SU-DHL-6 (cell line): ENCODE results near the gene MFAP5.

ENCODE experiments used
- CTCF ChIP-seq: fragments of 200-600 bp; sonication (generic); IDR thresholded peaks from one replicate; pipeline ENCODE4 v1.5.1; 2017; ENCODE audit warnings: antibody characterized with exemption, mild to moderate bottlenecking, low read length, moderate library complexity; ENCODE audit not compliant: insufficient read depth, poor library complexity, severe bottlenecking
- EZH2phosphoT487 ChIP-seq: fragments of 200-600 bp; sonication (generic), shearing (Covaris generic); conservative IDR thresholded peaks from 2 replicates; pipeline ENCODE4 v1.6.1; 2018; ENCODE audit warnings: mild to moderate bottlenecking, antibody characterized with exemption, low read length, moderate library complexity, mixed read lengths

GRCh38 chr12:8697476-8698131, 35.0 kb upstream of the MFAP5 start, which contains the start of gene RIMKLB:
- TF ChIP-seq CTCF (no peak), EZH2phosphoT487 (no peak)
